NCI-H345 treated with DMSO at 0.1 percent for 48 hours (cell line): ENCODE measurements around the gene TECPR2.
"Not testable (repeated sequence)": the region's sequence is repeated elsewhere in the genome, so short reads cannot be mapped to it uniquely, and the experiment has no call there.

Experiments
- DNase-seq: peaks from one replicate; lab custom pipeline; 2025; ENCODE audit not compliant: unreplicated experiment; lab: John Stamatoyannopoulos, UW

Gene TECPR2

DNA sequence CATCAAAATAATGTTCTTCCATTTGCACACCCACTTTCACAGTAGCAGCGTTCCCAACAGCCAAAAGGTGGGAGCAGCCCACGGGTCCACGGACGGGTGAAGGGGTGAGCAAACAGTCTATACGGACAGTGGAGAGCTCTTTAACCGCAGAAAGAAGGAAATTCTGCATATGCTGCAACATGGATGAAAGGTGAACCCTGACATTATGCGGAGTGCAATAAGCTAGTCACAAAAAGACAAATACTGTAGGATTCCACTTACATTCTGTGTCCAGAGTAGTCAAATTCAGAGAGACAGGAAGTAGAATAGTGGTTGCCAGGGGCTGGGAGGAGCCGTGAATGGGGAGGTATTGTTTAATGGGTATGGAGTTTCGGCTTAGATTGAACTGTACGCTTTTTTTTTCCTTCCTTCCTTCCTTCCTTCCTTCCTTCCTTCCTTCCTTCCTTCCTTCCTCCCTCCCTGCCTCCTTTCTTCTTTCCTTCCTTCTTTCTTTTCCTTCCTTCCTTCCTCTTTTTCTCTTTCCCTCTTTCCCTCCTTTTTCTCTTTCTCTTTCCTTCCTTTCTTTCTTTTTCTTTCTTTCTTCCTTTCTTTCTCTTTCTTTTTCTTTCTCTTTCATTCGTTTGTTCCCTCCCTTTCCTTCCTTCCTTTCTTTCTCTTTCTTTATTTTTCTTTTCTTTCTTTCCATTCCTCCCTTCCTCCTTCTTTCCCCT, 162.6 kb downstream of the TECPR2 start:
- DNase-seq: peak; percentile 58

DNA sequence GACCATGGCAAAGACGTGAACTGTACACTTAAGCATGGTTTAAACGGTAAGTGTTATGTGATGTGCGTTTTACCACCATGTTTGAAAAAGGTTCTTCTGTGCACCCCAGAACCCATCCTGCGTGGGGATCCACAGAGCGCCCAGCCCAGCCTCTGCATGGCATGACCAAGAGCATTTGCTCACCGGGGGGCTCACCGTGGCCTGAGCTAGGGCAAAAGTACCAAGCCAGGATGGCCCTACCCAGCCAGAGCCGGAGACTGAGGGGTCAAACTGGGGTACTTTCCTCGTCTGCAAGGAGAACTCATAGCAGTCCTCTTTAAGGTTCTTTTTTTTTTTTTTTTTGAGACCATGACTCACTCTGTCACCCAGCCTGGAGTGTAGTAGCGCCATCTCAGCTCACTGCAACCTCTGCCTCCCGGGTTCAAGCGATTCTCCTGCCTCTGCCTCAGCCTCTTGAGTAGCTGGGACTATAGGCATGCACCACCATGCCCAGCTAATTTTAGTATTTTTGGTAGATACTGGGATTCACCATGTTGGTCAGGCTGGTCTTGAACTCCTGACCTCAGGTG, 163.3 kb downstream of the TECPR2 start:
- DNase-seq: no peak

GRCh38 chr14:102528431-102529170, 165.9 kb downstream of the TECPR2 start:
- DNase-seq: no peak

GRCh38 chr14:102530828-102531478, 168.2 kb downstream of the TECPR2 start:
- DNase-seq: no peak

- DNase-seq: no peak
Measured at GRCh38 chr14:102532204-102532658, 169.5 kb downstream of the TECPR2 start.

DNA sequence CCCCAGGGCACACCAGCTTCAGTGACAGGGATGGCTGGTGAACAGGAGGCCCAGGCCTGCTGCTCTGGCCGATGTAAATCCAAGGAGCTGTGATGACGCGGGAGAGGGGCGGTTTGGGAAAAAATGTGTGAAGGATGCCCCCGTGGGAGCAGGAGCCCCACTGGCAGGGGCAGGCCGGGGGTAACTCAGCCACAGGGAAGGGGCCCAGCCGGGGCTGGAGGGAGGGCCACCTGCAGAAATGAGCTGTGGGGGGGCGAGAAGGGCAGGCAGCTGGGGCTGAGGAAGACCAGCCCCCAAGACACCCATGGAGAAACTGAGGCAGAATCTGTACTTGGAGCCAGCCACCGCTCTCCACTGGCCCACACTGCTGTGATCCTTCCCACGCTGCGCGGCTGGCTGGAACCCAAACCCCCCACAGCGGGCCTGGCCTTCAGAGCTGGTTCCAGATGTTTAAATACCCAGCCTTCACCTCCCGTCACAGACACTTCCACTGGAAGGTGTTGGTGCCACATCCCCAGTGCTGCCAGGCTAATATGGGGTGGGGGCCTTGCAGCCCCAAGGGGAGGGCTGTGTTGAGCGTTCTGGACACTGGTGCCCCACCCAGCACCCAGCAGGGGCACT, 175.3 kb downstream of the TECPR2 start:
- DNase-seq: no peak

DNA sequence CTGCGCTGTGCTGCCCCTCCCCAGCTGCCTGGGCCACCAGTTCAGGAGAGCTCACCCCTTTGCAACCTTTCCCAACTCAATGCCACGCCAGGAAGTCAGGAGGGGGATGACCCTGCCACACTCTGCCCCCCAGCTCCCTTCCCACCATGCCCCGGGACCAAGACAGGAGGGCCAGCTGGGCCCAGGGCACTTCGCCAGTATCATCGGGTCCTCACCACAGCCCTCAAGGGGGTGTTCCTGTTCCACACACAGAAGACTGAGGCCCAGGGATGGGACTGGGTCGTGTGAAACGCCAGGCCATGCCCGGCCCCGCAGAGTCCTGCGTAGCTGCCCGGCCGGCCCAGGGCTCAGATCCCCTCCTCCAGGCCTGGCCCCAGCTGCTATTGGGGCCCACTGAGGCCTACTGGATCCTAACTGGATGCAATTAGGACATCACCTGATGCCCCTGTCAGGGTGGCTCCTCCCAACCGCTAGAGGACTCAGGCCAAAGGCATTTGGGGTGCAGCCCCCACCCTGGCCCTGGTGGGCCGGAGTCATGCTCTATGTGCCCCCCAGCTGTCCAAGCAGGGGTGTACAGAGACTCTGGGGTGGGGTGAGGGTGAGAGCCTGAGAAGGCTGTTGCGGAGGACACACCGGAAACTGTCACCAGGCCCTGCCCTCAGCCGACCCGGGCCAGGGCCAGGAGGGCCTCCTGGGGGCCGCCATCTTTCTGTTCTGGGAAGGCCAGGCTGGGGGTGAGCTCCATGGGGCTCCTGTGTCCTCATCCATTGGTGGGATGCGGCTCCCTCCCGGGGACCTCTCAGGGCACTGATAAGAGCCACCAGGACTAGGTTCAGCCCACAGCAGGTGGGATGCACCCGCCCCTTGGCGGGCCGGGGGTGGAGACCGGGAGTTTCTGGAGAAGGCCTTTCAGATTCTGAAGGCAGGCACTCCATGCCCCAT, 176.1 kb downstream of the TECPR2 start:
- no peak for DNase-seq

DNA sequence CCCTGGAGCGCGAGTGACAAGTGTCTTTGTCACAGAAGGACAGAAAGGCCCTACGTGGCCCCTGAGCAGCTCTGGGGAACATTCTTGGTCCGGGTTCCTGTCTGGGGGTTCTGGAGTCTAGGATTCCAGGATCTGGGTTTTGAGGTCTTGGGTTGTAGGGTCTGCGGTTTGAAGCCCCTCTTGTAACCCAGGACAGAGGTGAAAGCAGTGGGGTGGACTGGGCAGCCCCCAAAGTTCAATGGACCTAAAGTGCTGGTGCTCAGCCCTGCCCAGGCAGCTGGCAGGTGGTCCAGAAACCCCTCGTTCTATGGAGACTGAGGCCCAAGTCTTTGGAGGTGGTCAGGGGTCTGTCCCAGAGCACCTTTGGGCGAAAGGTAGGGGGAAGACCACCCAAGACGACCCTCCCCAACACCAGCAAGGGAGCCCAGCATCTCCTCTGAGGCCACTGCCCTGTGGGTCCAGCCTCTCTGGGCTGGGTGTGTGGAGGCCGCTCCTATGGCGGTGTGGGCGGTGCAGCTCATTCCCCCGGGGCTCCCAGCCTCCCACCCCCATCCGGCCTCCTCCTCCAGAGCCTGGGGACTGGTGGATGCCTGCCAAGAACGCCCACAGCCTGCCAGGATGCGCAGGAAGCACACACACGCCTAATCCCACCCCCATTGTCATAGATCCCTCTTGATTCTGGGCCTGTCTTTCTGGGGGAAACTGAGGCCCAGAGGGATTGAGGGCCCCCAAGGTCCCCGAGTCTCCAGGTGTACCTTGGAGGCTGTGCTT, 177.0 kb downstream of the TECPR2 start:
- DNase-seq: peak; percentile 85

- peak; percentile 85 for DNase-seq
Measured at GRCh38 chr14:102540315-102541028, 177.7 kb downstream of the TECPR2 start.

GRCh38 chr14:102541029-102541491, 178.3 kb downstream of the TECPR2 start:
- not testable (repeated sequence) for DNase-seq

DNA sequence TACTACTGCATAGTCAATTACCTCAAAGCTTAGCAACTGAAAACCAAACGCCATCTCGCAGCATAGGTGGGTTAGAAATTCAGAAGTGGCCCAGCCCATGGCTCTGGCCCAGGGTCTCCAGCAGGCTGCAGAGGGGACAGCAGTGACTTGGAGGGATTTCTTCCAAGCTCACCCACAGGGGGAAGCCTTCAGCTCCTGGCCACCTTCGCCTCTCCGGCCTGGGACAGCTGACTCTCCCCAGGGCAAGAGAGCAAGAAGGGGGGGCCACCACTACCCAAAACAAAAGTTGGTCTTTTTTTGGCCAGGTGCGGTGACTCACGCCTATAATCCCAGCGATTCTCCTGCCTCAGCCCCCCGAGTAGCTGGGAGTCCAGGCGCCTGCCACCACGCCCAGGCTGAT, 179.0 kb downstream of the TECPR2 start:
- no peak for DNase-seq

GRCh38 chr14:102544046-102544746, 181.5 kb downstream of the TECPR2 start:
- no peak for DNase-seq

GRCh38 chr14:102544747-102545460, 182.2 kb downstream of the TECPR2 start:
- no peak for DNase-seq

GRCh38 chr14:102545461-102546265, 182.9 kb downstream of the TECPR2 start:
- no peak for DNase-seq

GRCh38 chr14:102548616-102549240, 186.0 kb downstream of the TECPR2 start:
- DNase-seq: no peak

GRCh38 chr14:102550927-102551401, 188.2 kb downstream of the TECPR2 start:
- not testable (repeated sequence) for DNase-seq
